Measurements from ENCODE around the gene NES. TPM values are rescaled to one million over a fixed set of nuclear protein-coding genes. Genes with fewer than 3 reads are reported as not detected.

The NES gene
- total and polyA plus RNA-seq, 10 donors: 4.3 to 146 (median 52.3) TPM

GRCh38 chr1:156689035-156689952 is 12.1 kb upstream of the NES start:
- intact Hi-C loops (cut with DNase I; ENCODE audit: low total_unique reads): loop anchor here (2.0 kb wide), 1 partner anchor 38 kb away; no protein-coding TSS in a partner anchor
- H3K27ac ChIP-seq: no peak overlapping the region
- peaks cover 0 to 99% (median 47%) of the 10 kb centered on the region in 7 donors for H3K27me3 ChIP-seq (replicated peaks in 1 of 7)
- no peaks in the 10 kb centered on the region for H3K9me3 ChIP-seq
- TF ChIP-seq CTCF (IDR thresholded peaks at IDR 0.05 in 8 of 11, conservative IDR thresholded peaks at IDR 0.05 in 3 of 11) (peak; percentile 88 to 97 (median 91)), POLR2A (IDR thresholded peaks at IDR 0.05) (no peak), POLR2AphosphoS5 (IDR thresholded peaks at IDR 0.05) (peak; percentile 9 to 44 (median 33))
- H3K36me3 ChIP-seq: no peaks in the 10 kb centered on the region
- H3K4me1 ChIP-seq: peaks cover 5 to 51% (median 33%) of the 10 kb centered on the region in 6 donors
- 2 to 4% (median 2%) methylated on average over 17 to 23 of the region's 23 CpGs for WGBS, 5 donors
- DNase-seq: peak; percentile 91
- H3K4me3 ChIP-seq: peak overlapping the region in 1 of 8 donors; percentile 8

- no peaks in the 10 kb centered on the region for H3K36me3 ChIP-seq
- no peak for TF ChIP-seq POLR2AphosphoS5 (IDR thresholded peaks at IDR 0.05)
- no peak for TF ChIP-seq CTCF (IDR thresholded peaks at IDR 0.05 in 8 of 11, conservative IDR thresholded peaks at IDR 0.05 in 3 of 11)
- no peak for TF ChIP-seq POLR2A (IDR thresholded peaks at IDR 0.05)
- H3K4me1 ChIP-seq: peaks cover 0 to 13% (median 3%) of the 10 kb centered on the region in 6 donors
- no peaks in the 10 kb centered on the region for H3K9me3 ChIP-seq
- 47 to 58% (median 57%) methylated on average over 5 of the region's 5 CpGs for WGBS, 5 donors
- H3K27me3 ChIP-seq (replicated peaks in 1 of 7): peaks cover 0 to 87% (median 9%) of the 10 kb centered on the region in 7 donors
- no peak overlapping the region for H3K27ac ChIP-seq
- DNase-seq: no peak
- intact Hi-C loops (cut with DNase I; ENCODE audit: low total_unique reads): no loop called here
- H3K4me3 ChIP-seq: no peak overlapping the region
These were observed 7.1 kb upstream of the NES start for GRCh38 chr1:156684227-156684782.

- TF ChIP-seq POLR2A (IDR thresholded peaks at IDR 0.05): no peak
- no peak for TF ChIP-seq CTCF (IDR thresholded peaks at IDR 0.05 in 8 of 11, conservative IDR thresholded peaks at IDR 0.05 in 3 of 11)
- TF ChIP-seq POLR2AphosphoS5 (IDR thresholded peaks at IDR 0.05): no peak
- intact Hi-C loops (cut with DNase I; ENCODE audit: low total_unique reads): no loop called here
- DNase-seq: no peak
- H3K27me3 ChIP-seq (replicated peaks in 1 of 7): peaks cover 0 to 87% (median 24%) of the 10 kb centered on the region in 7 donors
- H3K27ac ChIP-seq: no peak overlapping the region
- 53 to 75% (median 60%) methylated on average over 5 of the region's 5 CpGs for WGBS, 5 donors
- no peak overlapping the region for H3K4me3 ChIP-seq
- no peaks in the 10 kb centered on the region for H3K36me3 ChIP-seq
- H3K9me3 ChIP-seq: no peaks in the 10 kb centered on the region
- peaks cover 0 to 23% (median 10%) of the 10 kb centered on the region in 6 donors for H3K4me1 ChIP-seq
These were observed 5.1 kb upstream of the NES start for GRCh38 chr1:156682166-156682890.

Measured in spleen (tissue), 11 donors.